ENCODE measurements around the gene MUTYH.

MUTYH gene

GRCh38 chr1:45329445-45329844 is 10.8 kb downstream of the MUTYH start:
- Histone ChIP-seq H3K4me3 (no peak overlapping the region), H3K27ac (no peak overlapping the region)
- TF ChIP-seq, protein P1, sequence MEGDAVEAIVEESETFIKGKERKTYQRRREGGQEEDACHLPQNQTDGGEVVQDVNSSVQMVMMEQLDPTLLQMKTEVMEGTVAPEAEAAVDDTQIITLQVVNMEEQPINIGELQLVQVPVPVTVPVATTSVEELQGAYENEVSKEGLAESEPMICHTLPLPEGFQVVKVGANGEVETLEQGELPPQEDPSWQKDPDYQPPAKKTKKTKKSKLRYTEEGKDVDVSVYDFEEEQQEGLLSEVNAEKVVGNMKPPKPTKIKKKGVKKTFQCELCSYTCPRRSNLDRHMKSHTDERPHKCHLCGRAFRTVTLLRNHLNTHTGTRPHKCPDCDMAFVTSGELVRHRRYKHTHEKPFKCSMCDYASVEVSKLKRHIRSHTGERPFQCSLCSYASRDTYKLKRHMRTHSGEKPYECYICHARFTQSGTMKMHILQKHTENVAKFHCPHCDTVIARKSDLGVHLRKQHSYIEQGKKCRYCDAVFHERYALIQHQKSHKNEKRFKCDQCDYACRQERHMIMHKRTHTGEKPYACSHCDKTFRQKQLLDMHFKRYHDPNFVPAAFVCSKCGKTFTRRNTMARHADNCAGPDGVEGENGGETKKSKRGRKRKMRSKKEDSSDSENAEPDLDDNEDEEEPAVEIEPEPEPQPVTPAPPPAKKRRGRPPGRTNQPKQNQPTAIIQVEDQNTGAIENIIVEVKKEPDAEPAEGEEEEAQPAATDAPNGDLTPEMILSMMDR (IDR thresholded peaks at IDR 0.05) = no peak
- no peak for DNase-seq (ENCODE audit: low spot score)

DNA sequence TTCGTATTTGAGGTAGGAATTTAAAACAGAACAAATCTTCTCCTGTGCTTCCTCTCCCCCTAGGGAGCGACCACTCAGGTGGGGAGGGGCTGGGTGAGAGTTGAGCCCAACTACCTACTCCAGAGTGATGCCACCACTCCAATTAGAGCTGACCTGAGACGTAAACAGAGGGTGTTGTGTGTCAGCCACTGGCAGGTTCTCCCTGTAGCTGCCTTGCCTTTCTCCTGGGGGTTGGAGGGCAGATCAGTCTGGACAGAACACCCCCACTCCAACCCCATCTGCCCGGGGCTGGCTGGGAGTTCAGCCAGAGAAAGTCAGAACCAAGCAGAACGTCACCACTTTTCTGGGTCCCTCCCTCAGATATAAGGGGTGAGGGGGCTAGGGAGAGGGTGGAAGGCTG is 11.6 kb downstream of the MUTYH start:
- no peak for DNase-seq (ENCODE audit: low spot score)
- TF ChIP-seq, protein P1 (IDR thresholded peaks at IDR 0.05) = no peak
- Histone ChIP-seq H3K27ac (no peak overlapping the region), H3K4me3 (no peak overlapping the region)

DNA sequence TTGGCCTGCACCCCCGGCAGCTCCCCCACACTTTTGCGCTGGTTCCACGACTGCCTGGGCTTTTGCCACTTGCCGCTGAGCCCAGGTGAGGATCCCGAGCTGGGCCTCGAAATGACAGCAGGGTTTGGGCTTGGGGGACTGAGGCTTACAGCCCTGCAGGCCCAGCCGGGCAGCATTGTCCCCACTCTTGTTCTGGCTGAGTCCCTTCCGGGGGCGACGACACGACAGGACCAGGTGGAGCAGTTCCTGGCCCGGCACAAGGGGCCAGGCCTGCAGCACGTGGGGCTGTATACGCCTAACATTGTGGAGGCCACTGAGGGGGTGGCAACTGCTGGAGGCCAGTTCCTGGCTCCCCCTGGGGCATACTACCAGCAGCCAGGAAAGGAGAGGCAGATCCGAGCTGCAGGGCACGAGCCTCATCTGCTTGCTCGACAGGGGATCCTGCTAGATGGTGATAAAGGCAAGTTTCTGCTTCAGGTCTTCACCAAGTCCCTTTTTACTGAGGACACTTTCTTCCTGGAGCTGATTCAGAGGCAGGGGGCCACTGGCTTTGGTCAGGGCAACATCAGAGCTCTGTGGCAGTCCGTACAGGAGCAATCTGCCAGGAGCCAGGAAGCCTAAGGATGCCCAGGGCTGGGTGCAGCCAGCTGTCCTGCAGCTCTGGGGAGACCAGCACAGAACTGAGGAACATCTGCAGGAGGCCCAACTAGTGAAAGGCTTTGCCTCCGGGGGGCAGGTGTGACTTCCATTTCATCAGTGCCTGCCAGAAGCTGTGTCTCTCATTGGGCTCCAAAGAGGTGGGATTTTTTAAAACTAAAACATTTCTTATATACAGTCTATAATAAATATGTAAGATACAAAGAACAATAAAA is 12.4 kb downstream of the MUTYH start:
- Histone ChIP-seq H3K27ac (no peak overlapping the region), H3K4me3 (peak overlapping the region; percentile 72)
- TF ChIP-seq, protein P1 (IDR thresholded peaks at IDR 0.05) = no peak
- DNase-seq (ENCODE audit: low spot score) = no peak

GRCh38 chr1:45326627-45327623 is 13.3 kb downstream of the MUTYH start, which contains the start of gene HPDL:
Gene HPDL, plus strand, starts transcription at chr1:45326895. Its CDS starts 254 bp downstream, at chr1:45327149.
- Histone ChIP-seq H3K27ac (no peak within 1 kb of the TSS), H3K4me3 (peak within 1 kb of the TSS; percentile 72)
- TF ChIP-seq, protein P1 (IDR thresholded peaks at IDR 0.05) = no peak
- no peak for DNase-seq (ENCODE audit: low spot score)

GRCh38 chr1:45325851-45326506 is 14.3 kb downstream of the MUTYH start:
- Histone ChIP-seq H3K4me3 (peak overlapping the region; percentile 72), H3K27ac (no peak overlapping the region)
- no peak for DNase-seq (ENCODE audit: low spot score)
- TF ChIP-seq, protein P1 (IDR thresholded peaks at IDR 0.05) = no peak

DNA sequence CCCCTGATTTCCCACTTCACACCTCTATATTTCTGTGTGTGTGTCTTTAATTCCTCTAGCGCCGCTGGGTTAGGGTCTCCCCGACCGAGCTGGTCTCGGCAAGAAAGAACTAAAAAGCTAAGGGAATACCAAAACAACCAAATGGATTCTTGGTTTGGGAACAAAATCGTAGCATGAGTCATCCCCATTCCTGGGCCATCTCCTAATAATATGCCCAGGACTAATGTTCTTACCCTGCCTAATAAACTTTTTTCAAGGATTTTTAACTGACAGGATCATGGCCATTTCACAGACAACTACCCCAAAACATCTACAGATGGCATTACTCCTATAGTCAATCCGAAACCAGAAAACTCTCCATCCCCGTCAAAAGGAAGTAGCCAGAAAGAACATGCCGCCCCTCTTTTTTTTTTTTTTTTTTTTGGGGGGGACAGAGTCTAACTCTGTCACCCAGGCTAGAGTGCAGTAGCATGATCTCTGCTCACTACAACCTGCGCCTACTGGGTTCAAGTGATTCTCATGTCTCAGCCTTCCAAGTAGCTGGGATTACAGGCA is 17.7 kb downstream of the MUTYH start:
- DNase-seq (ENCODE audit: low spot score) = no peak
- Histone ChIP-seq H3K4me3 (no peak overlapping the region), H3K27ac (no peak overlapping the region)
- TF ChIP-seq, protein P1 (IDR thresholded peaks at IDR 0.05) = no peak
